GM18907 (cell line): ENCODE data around the gene EYS.
"Not testable (repeated sequence)": the region's sequence is repeated elsewhere in the genome, so short reads cannot be mapped to it uniquely, and the experiment has no call there.

ENCODE experiments used
- ATAC-seq: cut with Tn5 transposase; IDR thresholded peaks from one replicate; pipeline ENCODE4 v1.9.1; 2021; ENCODE audit warnings: mild to moderate bottlenecking, moderate library complexity; ENCODE audit not compliant: unreplicated experiment

EYS gene

DNA sequence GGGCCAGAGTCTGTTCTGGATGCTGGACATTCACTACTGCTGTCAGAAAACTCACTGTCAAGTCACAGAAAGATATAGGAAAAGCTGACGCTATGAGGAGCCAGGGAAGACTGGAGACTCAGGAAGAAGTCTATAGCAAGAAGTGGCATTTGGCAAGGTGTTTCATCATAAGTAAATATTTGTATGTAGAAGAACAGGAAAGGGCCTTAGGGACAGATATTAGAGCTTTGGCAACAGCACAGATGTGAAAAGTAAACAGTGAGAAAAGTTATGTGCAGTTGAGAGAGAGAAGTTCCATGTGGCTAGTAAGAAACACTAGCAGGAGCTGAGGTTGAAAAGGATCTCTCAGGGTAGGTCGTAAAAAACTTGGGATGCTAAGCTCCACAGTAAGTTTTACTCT, 1202.5 kb downstream of the EYS start:
- no peak for ATAC-seq

DNA sequence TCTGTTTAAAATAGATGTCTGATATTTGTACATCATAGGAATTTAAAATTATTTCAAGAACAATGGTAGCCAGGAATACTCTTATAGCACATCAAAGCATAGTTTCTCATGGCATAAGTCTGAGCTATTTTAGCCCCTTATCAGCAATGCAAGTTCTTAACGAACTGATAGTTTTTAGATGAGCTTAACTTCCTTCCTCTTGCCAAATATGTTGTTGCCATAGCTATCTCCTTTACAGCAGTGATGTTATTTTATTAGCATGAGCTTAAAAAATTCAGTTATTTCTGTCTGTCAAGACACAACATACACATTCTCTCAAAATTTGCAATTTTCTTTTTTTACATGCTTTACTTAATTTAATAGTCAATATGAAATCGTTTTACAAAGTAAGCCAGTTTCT, 1204.2 kb downstream of the EYS start:
- no peak for ATAC-seq

DNA sequence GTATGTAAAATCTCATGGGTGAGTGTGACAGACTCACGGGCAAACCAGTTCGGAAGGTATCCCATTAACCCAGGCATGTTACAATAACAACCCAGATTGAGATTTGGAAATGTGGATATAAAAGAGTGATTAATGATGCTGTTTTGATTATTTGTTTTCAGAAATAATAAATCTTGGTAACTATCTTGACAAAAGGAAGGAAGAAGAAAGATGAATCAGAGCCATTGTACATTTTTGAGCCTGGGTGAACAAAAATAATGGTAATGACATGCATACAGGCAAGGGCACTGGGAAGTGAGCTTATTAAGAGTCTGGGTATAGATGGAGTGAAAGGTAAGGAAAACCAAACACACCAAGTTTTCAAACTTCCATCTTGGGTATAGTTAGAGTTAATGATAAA, 1209.4 kb downstream of the EYS start:
- ATAC-seq = no peak

DNA sequence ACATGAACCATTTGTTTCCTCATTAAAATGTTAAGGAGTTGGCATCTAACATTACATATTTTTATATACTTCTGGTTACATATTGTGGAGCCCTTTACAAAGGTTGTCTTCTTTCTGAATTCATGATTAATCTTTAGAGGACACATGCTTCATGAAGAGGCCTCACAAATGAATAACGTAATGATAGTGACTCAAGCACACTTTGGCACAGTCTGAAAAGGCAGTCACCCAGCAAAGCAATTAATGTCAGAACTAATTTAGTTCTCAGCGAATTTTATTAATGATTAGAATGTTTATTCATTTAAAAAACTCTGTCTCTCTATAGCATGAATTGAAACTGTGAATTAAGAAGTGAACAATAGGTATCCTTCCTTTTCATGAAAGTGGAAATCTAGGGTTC, 1217.3 kb downstream of the EYS start:
- no peak for ATAC-seq

DNA sequence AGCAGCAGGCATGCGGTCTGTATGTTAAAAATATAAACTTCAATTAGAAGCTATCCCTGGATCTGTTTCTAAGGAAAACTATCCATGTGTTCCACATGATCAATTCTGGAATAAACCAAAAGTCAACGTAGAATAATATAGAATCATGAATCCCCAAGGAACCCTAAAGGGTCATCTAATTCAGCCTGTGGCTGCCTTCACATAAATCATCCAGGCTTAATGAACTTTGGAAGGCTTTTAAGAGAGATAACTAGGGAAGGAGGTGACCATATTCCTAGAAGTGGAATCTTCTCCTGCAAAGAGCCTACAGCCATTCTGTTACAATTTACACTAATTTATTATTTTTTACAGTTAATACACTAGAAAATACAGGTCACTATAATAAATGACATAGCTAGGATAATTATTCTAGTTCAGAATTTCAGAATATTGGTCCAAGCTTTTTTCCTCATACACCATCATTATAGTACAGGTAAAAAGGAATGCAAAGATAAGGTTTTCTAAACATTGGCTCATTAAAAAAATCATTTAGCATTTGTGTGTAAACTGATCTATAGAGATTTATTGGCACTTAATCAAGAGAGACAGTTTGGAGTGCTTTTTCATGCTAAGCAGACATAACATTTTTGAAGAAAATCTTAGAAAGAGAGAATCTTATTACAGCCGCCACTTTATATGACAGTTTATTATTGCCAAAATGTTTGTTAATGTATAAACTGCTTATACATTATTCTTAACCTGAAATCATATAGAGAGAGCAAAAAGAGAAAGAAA, 1220.3 kb downstream of the EYS start:
- no peak for ATAC-seq

DNA sequence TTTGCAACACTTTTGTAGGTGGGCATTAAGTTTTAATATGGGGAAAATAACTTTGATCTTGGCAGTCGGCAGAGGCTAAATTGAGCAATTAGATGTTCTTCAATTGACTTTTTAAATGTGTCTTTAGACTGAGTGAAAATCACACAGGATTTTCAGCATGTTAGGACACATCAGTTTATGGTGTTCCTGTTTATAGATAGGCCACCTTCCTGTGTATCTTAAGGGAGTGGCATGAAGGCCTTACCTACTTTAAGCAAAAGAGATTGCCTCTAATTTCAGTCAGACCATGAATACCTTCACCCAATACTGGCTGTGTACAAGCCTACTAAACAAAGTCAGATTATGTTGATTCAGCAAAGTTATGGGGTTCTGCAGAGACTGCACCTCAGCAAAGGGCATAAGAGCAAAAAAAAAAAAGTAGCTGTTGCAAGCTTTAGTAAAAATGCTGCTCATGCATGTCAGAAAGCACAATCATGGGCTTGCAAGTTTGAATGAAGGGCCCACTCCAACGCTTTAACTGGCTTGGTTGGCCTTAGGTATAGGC, 1223.0 kb downstream of the EYS start:
- no peak for ATAC-seq

DNA sequence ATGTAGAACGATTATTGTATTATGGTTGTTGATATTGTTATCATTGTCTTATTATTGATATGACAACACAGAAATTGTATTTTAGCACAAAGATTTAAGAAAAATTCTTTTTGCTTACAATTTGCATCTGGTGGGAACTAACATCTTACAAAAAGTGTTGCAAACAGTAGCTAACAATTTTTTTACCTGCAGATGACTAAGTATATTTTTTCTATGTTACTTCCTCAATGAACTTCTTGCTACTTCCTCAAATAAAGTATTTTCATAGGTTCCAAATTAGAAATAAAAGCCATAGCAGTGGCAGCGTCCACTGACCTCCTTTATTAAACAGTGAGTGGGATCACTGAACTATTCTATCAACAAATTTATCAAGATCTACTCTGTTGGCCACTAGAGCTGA, 1224.4 kb downstream of the EYS start:
- ATAC-seq = no peak

DNA sequence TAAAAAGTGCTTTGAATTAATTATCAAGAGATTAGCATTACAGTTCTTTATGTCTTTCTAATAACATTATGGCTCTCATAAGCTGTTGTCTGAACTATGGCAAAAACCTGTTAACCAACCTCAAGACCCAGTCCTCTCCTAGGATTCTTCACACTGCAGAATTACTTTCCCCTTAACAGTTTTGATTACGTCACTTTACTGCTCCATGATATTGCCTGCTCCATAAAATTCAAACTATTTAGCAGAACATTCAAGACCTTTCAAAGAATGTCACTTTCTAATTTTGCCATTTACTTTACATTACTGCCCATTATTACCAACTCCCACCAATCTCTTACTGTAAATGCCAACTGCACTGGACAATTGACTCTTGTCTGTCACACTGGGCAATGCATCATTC, 1227.9 kb downstream of the EYS start:
- no peak for ATAC-seq

DNA sequence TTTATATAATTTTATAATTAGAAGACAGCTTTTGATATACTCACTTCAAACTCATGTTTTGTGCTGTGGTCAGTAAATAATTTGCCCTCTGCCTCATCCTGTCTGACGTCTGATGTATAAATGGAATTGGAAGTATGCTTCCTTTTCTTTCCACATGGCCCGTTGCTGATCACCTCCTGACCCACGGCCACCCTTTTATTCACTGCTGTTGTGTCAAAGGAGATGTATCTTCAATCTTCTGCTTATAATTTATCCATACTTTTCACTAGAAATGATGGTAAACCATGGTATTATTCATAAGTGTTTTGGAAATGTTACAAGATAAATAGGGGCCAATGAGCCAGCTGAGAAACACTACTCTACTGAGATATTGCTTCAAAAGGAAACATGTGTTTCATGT, 1229.6 kb downstream of the EYS start:
- no peak for ATAC-seq

DNA sequence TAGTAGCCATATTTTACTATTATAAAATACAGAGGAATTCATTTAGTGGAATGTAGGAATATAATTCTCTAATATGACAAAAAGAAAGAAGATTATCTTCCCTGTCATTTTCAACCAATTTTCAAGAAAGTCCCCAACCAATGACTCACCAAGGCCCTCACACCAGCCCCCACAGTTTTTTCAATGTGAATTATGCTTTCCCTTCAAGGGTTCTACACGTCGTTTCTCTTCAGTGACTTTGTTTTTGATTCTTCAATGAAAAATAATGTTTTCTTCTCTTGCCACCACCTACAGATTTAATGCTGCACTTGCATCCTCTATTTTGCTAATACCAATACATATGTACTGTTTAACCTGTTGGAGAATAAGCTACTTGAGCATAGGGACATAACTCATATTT, 1230.1 kb downstream of the EYS start:
- ATAC-seq = no peak

DNA sequence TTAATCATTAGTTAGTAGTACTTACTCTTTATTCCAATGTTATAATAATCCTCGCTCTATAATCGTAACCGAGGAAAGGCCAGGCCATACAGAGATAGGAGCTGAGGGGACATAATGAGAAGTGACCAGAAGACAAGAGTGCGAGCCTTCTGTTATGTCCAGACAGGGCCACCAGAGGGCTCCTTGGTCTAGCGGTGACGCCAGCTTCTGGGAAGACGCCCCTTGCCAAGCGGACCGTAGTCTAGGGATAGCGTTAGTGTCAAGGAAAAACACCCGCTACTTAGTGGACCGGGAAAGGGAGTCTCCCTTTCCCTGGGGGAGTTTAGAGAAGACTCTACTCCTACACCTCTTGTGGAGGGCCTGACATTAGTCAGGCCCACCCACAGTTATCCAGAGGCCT, 1237.6 kb downstream of the EYS start:
- ATAC-seq = not testable (repeated sequence)

DNA sequence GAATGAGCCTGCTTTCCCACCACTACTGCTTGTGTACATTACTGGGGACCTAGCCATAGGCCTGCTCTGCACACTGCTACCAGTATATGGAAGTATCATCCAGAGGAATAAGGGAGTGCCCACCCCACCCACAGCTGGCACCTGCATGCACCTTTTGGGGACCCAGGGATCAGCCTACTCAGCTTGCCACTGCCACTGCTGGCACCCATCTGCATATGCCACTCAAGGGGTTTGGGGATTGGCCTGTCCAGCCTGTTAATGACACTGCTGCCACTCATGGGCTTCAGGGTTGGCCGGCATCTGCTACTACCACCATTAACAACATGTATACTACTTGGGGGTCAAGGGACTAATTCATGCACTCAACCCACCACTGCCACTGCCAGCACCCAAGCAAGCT, 1239.4 kb downstream of the EYS start:
- ATAC-seq = no peak

DNA sequence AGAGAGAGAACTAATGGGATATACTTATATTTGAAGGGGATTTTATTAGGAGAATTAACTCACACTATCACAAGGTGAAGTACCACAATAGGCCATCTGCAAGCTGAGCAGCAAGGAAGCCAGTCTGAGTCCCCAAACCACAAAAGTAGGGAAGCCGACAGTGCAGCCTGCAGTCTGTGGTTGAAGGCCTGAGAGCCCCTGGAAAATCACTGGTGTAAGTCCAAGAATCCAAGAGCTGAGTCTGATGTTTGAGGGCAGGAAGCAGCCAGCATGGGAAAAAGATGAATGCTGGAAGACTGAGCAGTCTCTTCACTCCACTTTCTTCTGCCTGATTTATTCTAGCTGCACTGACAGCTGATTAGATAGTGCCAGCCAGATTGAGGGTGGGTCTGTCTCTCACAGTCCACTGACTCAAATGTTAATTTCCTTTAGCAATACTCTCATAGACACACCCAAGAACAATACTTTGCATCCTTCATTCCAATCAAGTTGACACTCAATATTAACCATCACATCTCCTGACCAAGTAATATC, 1247.5 kb downstream of the EYS start:
- no peak for ATAC-seq

DNA sequence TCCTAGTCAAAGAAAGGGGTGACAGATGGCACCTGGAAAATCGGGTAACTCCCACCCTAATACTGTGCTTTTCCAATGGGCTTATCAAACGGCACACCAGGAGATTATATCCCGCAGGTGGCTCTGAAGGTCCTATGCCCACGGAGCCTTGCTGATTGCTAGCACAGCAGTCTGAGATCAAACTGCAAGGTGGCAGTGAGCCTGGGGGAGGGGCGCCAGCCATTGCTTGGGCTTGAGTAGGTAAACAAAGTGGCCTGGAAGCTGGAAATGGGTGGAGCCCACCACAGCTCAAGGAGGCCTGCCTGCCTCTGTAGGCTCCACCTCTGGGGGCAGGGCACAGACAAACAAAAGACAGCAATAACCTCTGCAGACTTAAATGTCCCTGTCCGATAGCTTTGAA, 1258.9 kb downstream of the EYS start:
- ATAC-seq = not testable (repeated sequence)

DNA sequence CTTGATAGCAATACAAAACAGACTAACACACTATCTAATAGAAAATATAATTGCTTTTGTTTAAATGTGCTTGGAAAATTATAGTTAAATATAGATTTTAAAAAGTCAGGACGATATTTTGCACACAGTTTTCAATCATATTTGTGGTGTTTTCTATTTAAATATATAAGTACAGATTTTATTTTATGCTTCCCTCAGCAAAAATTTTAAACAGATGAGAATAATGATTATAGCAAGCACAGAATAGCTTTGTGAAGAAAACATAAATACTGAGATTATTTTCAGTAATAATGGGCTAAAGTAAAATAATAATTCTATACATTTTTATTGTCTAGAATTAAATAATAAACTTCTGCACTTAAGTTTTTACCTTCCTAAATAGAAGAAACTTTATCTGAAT, 1262.0 kb downstream of the EYS start:
- no peak for ATAC-seq

DNA sequence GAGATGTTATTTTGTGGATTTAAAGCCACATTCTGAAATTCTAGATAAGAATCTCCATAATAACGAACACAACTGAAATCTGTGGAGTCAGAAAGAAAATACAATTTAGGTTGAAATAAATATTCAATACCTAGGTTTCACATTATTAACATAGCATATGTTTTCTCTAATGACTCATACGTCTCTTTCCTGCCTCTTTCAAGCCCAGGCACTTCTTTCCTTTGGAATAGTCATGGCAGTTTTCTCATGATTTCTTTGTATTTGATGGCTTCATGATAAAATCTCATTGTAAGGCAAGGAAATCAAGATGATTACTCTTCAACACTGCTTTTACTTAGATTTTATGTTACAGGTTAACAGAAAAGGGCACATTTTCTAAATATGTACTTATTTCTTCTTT, 1267.8 kb downstream of the EYS start:
- no peak for ATAC-seq

DNA sequence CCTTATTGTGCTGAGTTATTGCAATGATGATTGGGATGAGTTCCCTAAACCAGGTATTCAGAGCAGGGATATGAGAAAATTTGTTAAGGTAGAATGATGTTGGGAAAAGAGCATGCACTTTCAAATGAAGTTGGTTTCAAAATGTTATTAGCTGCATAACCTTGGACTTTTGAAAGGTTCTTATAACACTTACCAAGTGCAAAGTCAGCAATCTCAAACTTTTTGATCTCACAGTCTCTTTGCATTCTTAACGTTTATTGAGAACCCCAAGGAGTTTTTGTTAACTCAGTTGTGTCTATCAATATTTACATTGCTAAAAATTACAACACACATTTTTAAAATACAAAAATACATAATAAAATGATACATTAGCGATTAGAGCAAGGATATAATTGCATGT, 1269.0 kb downstream of the EYS start:
- ATAC-seq = no peak

DNA sequence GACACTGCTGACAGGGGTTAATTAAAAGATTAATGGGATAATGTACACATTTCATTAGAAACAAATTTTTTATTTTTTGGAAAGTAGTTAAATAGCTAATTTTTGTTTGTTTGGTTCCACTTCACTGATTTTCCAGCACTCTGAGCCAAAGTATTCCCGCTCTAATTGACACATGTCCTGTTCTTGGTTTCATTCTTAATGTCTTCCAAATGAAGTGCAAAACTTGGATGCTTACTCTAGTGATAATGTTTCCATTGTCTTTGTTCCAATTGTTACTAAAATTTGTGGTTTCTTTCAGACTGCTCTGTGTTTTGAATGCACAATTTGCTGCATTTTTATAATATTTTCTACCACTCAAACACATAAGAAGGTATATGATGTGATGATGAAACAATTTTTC, 1277.1 kb downstream of the EYS start:
- ATAC-seq = no peak

DNA sequence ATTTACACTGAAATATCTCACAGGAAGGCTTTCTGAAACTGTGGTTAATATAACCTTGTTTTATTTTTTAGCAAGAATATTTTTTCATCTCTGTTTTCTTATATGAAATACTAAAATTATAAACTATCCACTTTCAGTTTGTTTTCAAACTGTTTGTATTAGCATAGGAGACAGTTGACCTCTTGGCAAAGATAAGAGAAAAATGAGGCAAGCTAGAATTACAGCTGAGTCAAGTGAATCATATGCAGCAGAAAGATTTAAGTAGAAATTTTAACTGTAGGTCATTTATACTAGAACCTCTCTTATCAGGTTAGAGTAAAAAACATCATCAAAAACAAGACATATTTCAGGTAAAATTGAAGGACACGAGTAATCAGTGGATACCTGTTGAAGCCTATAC, 1278.8 kb downstream of the EYS start:
- ATAC-seq = no peak

DNA sequence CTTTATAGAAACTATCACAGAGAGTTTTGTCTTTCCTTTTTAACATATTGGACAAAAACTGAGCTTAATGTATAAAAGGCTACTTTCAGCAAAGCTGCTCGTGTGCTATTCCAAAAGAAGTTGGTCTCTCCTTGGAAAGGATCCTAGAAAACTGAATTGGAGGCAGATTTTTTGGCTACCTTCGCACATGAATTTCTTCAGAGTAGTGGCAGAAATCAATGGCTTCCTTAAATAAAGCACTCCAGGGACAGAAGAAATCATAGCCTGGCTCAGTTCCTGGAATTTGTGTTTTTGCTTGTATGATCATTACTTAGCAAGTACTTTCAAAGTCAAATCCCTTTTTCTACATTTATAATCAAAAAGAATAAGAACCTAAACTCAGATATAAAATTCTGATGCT, 1291.1 kb downstream of the EYS start:
- no peak for ATAC-seq

DNA sequence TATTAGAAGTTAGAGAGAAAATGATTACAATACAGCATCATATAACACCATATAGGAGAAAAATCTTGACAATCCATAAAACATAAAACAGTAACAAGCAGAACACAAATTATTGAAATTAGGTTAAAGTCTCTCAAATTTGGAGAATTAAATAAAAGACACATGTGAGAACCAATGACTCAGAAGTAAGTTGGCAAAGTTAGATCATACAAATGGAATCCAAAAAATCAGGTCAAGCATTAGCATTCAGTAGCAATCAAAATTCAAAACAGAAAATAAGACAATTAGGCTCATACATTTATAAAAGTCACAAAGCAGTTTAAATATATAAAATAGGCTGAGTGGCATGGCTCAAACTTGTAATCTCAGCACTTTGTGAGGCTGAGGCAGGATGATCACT, 1295.8 kb downstream of the EYS start:
- no peak for ATAC-seq

DNA sequence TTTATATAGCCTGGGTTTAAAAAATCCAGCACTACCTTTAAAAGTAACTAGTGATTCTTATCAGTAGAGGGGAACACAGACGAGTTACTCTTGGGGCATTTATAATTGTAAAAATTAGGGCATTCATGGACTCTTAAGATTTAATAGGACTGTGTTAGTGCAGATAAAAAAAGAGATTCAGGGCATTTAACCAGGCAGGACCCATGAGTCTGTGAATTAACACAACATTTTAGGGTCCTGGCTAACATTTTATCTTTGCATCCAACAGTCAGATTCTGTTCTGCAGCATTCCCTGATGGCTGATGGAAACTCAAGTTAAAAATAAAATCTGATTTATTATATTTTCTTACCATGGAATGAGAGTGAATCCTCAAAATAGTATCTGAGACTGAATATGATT, 1297.1 kb downstream of the EYS start:
- ATAC-seq = no peak

DNA sequence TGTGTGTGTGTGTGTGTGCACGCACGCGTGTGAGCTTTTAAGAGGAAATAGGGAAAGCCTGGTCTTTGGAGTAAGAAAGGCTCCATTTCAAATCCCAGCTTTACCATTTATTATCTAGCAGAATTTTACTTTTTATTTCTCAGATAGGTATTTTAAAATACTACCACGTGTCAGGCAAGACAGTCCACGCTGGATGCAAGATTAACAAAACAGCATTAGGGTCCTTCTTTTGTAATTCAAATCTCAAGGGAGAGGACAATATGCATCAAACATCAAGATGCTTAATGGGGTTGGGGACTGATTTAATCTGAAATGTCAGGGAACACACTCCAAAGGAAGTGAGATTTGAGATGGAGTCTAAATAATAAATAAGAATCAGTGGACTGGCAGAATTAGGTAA, 1302.6 kb downstream of the EYS start:
- ATAC-seq = no peak
